Measurements from ENCODE around the gene TPST1.

DNA sequence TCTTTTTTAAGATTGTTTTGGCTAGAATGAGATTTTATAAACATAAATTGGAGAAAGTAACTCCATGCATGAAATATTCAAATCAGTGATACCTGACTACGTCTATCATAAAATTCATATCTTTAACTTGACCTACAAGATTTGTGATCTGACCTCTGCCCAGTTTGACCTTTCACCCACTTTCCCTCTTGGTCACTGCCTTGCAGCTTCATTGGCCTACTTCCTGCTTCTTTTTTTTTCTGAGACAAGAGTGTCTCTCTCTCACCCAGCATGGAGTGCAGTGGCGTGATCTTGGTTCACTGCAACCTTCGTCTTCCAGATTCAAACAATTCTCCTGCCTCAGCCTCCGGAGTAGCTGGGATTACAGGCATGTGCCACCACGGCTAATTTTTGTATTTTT is 28.5 kb downstream of the TPST1 start:
- TF ChIP-seq ZFX (IDR thresholded peaks at IDR 0.05), result no peak
- TF ChIP-seq, protein P1, sequence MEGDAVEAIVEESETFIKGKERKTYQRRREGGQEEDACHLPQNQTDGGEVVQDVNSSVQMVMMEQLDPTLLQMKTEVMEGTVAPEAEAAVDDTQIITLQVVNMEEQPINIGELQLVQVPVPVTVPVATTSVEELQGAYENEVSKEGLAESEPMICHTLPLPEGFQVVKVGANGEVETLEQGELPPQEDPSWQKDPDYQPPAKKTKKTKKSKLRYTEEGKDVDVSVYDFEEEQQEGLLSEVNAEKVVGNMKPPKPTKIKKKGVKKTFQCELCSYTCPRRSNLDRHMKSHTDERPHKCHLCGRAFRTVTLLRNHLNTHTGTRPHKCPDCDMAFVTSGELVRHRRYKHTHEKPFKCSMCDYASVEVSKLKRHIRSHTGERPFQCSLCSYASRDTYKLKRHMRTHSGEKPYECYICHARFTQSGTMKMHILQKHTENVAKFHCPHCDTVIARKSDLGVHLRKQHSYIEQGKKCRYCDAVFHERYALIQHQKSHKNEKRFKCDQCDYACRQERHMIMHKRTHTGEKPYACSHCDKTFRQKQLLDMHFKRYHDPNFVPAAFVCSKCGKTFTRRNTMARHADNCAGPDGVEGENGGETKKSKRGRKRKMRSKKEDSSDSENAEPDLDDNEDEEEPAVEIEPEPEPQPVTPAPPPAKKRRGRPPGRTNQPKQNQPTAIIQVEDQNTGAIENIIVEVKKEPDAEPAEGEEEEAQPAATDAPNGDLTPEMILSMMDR (conservative IDR thresholded peaks at IDR 0.05), result no peak

Data from C4-2B (cell line).